K562 (cell line): ENCODE results near the gene TMEM245. TPM values are rescaled to one million over a fixed set of nuclear protein-coding genes. Genes with fewer than 3 reads are reported as not detected.

Experiments
- ARID1B ChIP-seq: fragments of 450-650 bp; IDR thresholded peaks from 2 replicates; pipeline ENCODE4 v1.6.1; 2016; ENCODE audit warnings: antibody characterized with exemption, mild to moderate bottlenecking, inconsistent platforms
- BHLHE40 ChIP-seq: IDR thresholded peaks from 2 replicates; pipeline ENCODE4 v1.6.1; 2011; ENCODE audit warnings: low read length, improper control_type of control experiment
- DPF2 ChIP-seq: fragments of 450-650 bp; IDR thresholded peaks from 2 replicates; pipeline ENCODE4 v1.6.1; 2016
- FOSL1 ChIP-seq: fragments of 200-800 bp; sonication (Bioruptor generic); conservative IDR thresholded peaks from 2 replicates; pipeline ENCODE4 v1.6.1; 2016; ENCODE audit warnings: missing genetic modification characterization, missing compliant biosample characterization
- HCFC1 ChIP-seq: IDR thresholded peaks from 2 replicates; pipeline ENCODE4 v1.6.1; 2012; ENCODE audit warnings: low read depth, low read length, improper control_type of control experiment
- HDAC2 ChIP-seq: fragments of 450-650 bp; IDR thresholded peaks from 2 replicates; pipeline ENCODE4 v1.6.1; 2016; ENCODE audit warnings: mild to moderate bottlenecking
- HDGF ChIP-seq: fragments of 450-650 bp; IDR thresholded peaks from 2 replicates; pipeline ENCODE4 v1.6.1; 2016
- ILK ChIP-seq: fragments of 450-650 bp; IDR thresholded peaks from 2 replicates; pipeline ENCODE4 v1.6.1; 2016; ENCODE audit warnings: missing genetic modification characterization, low read depth, mild to moderate bottlenecking, missing compliant biosample characterization, moderate library complexity, borderline replicate concordance
- KLF10 ChIP-seq: fragments of 250-450 bp; sonication (Bioruptor Pico); IDR thresholded peaks from 2 replicates; pipeline ENCODE4 v1.6.1; 2021; ENCODE audit warnings: matching md5 sums
- KLF16 ChIP-seq: IDR thresholded peaks from 2 replicates; pipeline ENCODE4 v1.6.1; 2016; ENCODE audit warnings: antibody characterized with exemption
- NCOA1 ChIP-seq: fragments of 450-650 bp; IDR thresholded peaks from 2 replicates; pipeline ENCODE4 v1.6.1; 2016; ENCODE audit warnings: low read depth
- NEUROD1 ChIP-seq: fragments of 150-350 bp; IDR thresholded peaks from 2 replicates; pipeline ENCODE4 v1.6.1; 2014; ENCODE audit warnings: borderline replicate concordance, low read length, low read depth; ENCODE audit not compliant: partially characterized antibody
- polyA plus RNA-seq, 8 experiments: library from polyadenylated mRNA; depleted of rRNA in 4 of 8; stranded (reverse) in 5 of 8; unstranded in 3 of 8; fragments of >200 nt; fragmentation: Nextera tagmentation in 2 of 8; fragmentation: Illumina TruSeq in 1 of 8; extraction: Ambion mirVana in 2 of 8; extraction: Trizol in 1 of 8; gene quantifications; 2 replicates each; pipeline versions ENCODE4 v1.2.1 to v1.2.3, GENCODE V29; 2011 to 2014; ENCODE audit warnings: inconsistent platforms in 1 of 8, missing spikeins in 1 of 8
- total RNA-seq, 7 experiments: library from RNA; depleted of rRNA in 6 of 7; stranded (reverse); fragments of >200 nt in 6 of 7; fragmentation: Illumina TruSeq in 2 of 7; extraction: Trizol in 2 of 7; gene quantifications; 2 replicates each; pipeline versions ENCODE4 v1.2.1 to v1.2.3, GENCODE V29; 2011 to 2021; ENCODE audit warnings: low replicate concordance in 1 of 7
- TF ChIP-seq, protein P1 (sequence below), 2 experiments: fragments of 250-450 bp in 1 of 2; fragments of 450-650 bp in 1 of 2; sonication (Bioruptor Pico) in 1 of 2; IDR thresholded peaks; 2 replicates each; pipeline versions ENCODE4 v1.6.1 to v1.8.0; 2016 to 2021; ENCODE audit warnings: mild to moderate bottlenecking in 2 of 2, moderate library complexity in 2 of 2, missing compliant biosample characterization in 1 of 2, missing genetic modification characterization in 1 of 2
- TF ChIP-seq, protein P2 (sequence below): fragments of 450-650 bp; IDR thresholded peaks from 2 replicates; pipeline ENCODE4 v1.6.1; 2016; ENCODE audit warnings: low read depth
- TF ChIP-seq, protein P3 (sequence below), 2 experiments: fragments of 450-650 bp; IDR thresholded peaks; 2 replicates each; pipeline ENCODE4 v1.6.1; 2018; ENCODE audit warnings: mild to moderate bottlenecking in 2 of 2, low read depth in 1 of 2; ENCODE audit not compliant: partially characterized antibody in 2 of 2

TMEM245 gene
- total and polyA plus RNA-seq, 9 of the 15 experiments (the other 6 are each of a cell fraction or from before 2014, with no cell fraction given): 8.5 to 43.2 (median 24.3) TPM

DNA sequence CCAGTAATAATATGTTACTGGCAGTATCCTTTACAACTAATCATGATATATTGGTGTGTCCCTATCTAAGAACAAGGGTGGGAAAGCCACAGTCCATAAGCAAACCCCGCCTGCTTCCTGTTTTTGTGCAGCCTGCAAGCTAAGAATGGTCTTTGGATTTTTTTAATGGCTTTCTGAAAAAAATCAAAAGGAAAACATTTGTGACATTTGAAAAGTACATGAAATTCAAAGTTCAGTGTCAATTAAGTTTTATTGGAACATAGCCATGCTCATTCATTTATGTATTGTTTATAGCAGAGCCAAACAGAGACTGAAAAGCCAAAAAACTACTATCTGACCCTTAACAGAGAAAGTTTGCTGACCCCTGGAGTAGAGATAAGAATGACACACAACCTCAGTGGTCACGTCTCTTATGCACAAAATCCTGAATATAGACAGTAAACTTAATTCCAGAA is 12.8 kb upstream of the TMEM245 start (continued):
- TF ChIP-seq ILK (no peak), HCFC1 (no peak), HDGF (no peak), DPF2 (peak; percentile 89), NEUROD1 (no peak), ARID1B (peak; percentile 90), BHLHE40 (peak; percentile 25; the same call in 1 of the 2 replicates), NCOA1 (no peak; the same call in 1 of the 2 replicates), FOSL1 (tag) (peak; percentile 74), KLF10 (CRISPR knock-in tag) (no peak), KLF16 (peak; percentile 64; the same call in 1 of the 2 replicates), HDAC2 (peak; percentile 36; the same call in 1 of the 2 replicates)
- TF ChIP-seq, protein P1, sequence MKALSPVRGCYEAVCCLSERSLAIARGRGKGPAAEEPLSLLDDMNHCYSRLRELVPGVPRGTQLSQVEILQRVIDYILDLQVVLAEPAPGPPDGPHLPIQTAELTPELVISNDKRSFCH (CRISPR knock-in tag; IDR thresholded peaks at IDR 0.05): no peak
- TF ChIP-seq, protein P1 (tag; IDR thresholded peaks at IDR 0.05): 0 out of 2 replicates have a peak, but pooled peaks have one; percentile 24
- TF ChIP-seq, protein P2, sequence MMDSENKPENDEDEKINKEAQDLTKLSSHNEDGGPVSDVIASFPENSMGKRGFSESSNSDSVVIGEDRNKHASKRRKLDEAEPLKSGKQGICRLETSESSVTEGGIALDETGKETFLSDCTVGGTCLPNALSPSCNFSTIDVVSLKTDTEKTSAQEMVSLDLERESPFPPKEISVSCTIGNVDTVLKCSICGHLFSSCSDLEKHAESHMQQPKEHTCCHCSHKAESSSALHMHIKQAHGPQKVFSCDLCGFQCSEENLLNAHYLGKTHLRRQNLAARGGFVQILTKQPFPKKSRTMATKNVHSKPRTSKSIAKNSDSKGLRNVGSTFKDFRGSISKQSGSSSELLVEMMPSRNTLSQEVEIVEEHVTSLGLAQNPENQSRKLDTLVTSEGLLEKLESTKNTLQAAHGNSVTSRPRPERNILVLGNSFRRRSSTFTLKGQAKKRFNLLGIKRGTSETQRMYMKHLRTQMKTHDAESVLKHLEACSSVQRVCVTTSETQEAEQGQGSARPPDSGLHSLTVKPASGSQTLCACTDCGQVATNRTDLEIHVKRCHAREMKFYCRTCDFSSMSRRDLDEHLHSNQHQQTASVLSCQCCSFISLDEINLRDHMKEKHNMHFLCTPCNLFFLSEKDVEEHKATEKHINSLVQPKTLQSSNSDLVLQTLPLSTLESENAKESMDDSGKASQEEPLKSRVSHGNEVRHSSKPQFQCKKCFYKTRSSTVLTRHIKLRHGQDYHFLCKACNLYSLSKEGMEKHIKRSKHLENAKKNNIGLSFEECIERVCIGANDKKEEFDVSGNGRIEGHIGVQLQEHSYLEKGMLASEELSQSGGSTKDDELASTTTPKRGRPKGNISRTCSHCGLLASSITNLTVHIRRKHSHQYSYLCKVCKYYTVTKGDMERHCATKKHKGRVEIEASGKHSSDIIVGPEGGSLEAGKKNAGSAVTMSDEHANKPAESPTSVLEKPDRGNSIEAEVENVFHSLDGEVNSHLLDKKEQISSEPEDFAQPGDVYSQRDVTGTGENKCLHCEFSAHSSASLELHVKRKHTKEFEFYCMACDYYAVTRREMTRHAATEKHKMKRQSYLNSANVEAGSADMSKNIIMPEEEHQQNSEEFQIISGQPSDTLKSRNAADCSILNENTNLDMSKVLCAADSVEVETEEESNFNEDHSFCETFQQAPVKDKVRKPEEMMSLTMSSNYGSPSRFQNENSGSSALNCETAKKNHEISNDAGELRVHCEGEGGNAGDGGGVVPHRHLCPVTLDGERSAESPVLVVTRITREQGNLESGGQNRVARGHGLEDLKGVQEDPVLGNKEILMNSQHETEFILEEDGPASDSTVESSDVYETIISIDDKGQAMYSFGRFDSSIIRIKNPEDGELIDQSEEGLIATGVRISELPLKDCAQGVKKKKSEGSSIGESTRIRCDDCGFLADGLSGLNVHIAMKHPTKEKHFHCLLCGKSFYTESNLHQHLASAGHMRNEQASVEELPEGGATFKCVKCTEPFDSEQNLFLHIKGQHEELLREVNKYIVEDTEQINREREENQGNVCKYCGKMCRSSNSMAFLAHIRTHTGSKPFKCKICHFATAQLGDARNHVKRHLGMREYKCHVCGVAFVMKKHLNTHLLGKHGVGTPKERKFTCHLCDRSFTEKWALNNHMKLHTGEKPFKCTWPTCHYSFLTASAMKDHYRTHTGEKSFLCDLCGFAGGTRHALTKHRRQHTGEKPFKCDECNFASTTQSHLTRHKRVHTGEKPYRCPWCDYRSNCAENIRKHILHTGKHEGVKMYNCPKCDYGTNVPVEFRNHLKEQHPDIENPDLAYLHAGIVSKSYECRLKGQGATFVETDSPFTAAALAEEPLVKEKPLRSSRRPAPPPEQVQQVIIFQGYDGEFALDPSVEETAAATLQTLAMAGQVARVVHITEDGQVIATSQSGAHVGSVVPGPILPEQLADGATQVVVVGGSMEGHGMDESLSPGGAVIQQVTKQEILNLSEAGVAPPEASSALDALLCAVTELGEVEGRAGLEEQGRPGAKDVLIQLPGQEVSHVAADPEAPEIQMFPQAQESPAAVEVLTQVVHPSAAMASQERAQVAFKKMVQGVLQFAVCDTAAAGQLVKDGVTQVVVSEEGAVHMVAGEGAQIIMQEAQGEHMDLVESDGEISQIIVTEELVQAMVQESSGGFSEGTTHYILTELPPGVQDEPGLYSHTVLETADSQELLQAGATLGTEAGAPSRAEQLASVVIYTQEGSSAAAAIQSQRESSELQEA: no peak
- TF ChIP-seq, protein P3, sequence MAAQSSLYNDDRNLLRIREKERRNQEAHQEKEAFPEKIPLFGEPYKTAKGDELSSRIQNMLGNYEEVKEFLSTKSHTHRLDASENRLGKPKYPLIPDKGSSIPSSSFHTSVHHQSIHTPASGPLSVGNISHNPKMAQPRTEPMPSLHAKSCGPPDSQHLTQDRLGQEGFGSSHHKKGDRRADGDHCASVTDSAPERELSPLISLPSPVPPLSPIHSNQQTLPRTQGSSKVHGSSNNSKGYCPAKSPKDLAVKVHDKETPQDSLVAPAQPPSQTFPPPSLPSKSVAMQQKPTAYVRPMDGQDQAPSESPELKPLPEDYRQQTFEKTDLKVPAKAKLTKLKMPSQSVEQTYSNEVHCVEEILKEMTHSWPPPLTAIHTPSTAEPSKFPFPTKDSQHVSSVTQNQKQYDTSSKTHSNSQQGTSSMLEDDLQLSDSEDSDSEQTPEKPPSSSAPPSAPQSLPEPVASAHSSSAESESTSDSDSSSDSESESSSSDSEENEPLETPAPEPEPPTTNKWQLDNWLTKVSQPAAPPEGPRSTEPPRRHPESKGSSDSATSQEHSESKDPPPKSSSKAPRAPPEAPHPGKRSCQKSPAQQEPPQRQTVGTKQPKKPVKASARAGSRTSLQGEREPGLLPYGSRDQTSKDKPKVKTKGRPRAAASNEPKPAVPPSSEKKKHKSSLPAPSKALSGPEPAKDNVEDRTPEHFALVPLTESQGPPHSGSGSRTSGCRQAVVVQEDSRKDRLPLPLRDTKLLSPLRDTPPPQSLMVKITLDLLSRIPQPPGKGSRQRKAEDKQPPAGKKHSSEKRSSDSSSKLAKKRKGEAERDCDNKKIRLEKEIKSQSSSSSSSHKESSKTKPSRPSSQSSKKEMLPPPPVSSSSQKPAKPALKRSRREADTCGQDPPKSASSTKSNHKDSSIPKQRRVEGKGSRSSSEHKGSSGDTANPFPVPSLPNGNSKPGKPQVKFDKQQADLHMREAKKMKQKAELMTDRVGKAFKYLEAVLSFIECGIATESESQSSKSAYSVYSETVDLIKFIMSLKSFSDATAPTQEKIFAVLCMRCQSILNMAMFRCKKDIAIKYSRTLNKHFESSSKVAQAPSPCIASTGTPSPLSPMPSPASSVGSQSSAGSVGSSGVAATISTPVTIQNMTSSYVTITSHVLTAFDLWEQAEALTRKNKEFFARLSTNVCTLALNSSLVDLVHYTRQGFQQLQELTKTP (IDR thresholded peaks at IDR 0.05; ENCODE audit: low read depth in 1 of 2, partially characterized antibody in 2 of 2): no peak
